Neutrophil (primary cell): ENCODE results near the gene LPGAT1.
"Not testable (repeated sequence)": the region's sequence is repeated elsewhere in the genome, so short reads cannot be mapped to it uniquely, and the experiment has no call there.

Source experiments
- H3K27ac ChIP-seq: fragments of 200-600 bp; sonication (generic); 2 replicates; pipeline ENCODE4 v1.5.1; 2016; ENCODE audit warnings: mild to moderate bottlenecking, moderate library complexity
- H3K27me3 ChIP-seq: fragments of 200-600 bp; sonication (generic); 2 replicates; pipeline ENCODE4 v1.6.0; 2016; ENCODE audit warnings: mild to moderate bottlenecking
- H3K36me3 ChIP-seq: fragments of 200-600 bp; sonication (generic); 2 replicates; pipeline ENCODE4 v1.5.1; 2017
- H3K4me1 ChIP-seq, 2 experiments: fragments of 200-600 bp in 1 of 2; sonication (generic) in 1 of 2; 1 replicate in 1 of 2; 2 replicates in 1 of 2; pipeline versions ENCODE4 v1.5.1 to v1.6.1; 2013 to 2016; ENCODE audit warnings: low read depth in 1 of 2, low read length in 1 of 2, mild to moderate bottlenecking in 1 of 2, moderate library complexity in 1 of 2; ENCODE audit not compliant: control insufficient read depth in 1 of 2, insufficient read depth in 1 of 2
- H3K4me3 ChIP-seq, 2 experiments: fragments of 200-600 bp in 1 of 2; sonication (generic) in 1 of 2; 1 replicate in 1 of 2; 2 replicates in 1 of 2; pipeline ENCODE4 v1.5.1; 2013 to 2016; ENCODE audit warnings: low read depth in 1 of 2, low read length in 1 of 2, mild to moderate bottlenecking in 1 of 2, moderate library complexity in 1 of 2
- H3K9me3 ChIP-seq: fragments of 200-600 bp; sonication (generic); 2 replicates; pipeline ENCODE4 v1.5.1; 2016
- TF ChIP-seq, protein P1 (sequence below): fragments of 200-600 bp; sonication (generic); IDR thresholded peaks from 2 replicates; pipeline ENCODE4 v1.5.1; 2016; ENCODE audit warnings: antibody characterized with exemption

LPGAT1 gene, protein sequence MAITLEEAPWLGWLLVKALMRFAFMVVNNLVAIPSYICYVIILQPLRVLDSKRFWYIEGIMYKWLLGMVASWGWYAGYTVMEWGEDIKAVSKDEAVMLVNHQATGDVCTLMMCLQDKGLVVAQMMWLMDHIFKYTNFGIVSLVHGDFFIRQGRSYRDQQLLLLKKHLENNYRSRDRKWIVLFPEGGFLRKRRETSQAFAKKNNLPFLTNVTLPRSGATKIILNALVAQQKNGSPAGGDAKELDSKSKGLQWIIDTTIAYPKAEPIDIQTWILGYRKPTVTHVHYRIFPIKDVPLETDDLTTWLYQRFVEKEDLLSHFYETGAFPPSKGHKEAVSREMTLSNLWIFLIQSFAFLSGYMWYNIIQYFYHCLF

GRCh38 chr1:211830328-211831142 lies at the start of gene LPGAT1:
TSS of gene LPGAT1 (minus strand) at chr1:211830763. CDS start at chr1:211829296, 1,467 bp downstream.
- Histone ChIP-seq H3K9me3 (no peaks in the 10 kb centered on the region), H3K4me1 (peaks cover 48 to 58% of the 10 kb centered on the region in 2 experiments), H3K27ac (peak within 1 kb of the TSS; percentile 98), H3K27me3 (no peaks in the 10 kb centered on the region), H3K4me3 (peak within 1 kb of the TSS; percentile 78 to 88), H3K36me3 (peaks cover 5% of the 10 kb centered on the region)
- TF ChIP-seq, protein P1, sequence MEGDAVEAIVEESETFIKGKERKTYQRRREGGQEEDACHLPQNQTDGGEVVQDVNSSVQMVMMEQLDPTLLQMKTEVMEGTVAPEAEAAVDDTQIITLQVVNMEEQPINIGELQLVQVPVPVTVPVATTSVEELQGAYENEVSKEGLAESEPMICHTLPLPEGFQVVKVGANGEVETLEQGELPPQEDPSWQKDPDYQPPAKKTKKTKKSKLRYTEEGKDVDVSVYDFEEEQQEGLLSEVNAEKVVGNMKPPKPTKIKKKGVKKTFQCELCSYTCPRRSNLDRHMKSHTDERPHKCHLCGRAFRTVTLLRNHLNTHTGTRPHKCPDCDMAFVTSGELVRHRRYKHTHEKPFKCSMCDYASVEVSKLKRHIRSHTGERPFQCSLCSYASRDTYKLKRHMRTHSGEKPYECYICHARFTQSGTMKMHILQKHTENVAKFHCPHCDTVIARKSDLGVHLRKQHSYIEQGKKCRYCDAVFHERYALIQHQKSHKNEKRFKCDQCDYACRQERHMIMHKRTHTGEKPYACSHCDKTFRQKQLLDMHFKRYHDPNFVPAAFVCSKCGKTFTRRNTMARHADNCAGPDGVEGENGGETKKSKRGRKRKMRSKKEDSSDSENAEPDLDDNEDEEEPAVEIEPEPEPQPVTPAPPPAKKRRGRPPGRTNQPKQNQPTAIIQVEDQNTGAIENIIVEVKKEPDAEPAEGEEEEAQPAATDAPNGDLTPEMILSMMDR = peak; percentile 86

GRCh38 chr1:211879475-211879874 lies 48.9 kb upstream of the LPGAT1 start:
- Histone ChIP-seq H3K4me1 (no peaks in the 10 kb centered on the region), H3K27ac (no peak overlapping the region), H3K36me3 (no peaks in the 10 kb centered on the region), H3K4me3 (no peak overlapping the region), H3K9me3 (no peaks in the 10 kb centered on the region), H3K27me3 (no peaks in the 10 kb centered on the region)
- TF ChIP-seq, protein P1 = no peak

DNA sequence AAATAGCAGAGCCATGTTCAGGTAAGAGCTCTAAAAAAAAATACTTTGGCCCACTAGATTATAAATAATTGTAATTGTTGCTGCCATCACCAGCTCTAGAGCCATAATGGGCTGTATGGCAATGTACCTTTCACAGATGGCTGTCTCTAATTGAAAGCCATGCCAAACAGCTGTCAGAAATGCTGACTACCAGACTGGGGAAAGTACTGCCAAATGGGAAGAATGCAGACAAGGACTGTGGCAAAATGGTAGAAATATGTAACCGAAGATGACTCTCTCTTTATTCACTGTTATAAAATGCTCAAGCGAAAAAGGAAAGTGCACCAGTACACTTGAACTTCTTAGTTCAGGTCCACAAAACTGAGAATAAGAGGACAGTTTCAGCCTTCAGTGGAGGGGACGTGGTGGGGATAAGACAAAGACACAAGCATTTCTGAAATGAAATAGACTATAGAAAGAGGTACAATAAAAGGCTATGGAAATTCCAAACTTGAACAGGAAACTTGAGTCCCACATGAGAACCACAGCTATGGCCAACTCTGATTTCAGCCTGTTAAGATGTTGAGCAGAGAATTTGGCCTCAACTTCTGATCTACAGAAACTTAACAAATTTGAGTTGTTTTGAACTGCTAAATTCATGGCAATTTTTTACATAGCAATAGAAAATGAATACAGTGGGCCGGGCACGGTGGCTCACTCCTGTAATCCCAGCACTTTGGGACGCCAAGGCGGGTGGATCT lies 46.5 kb upstream of the LPGAT1 start:
- Histone ChIP-seq H3K36me3 (no peaks in the 10 kb centered on the region), H3K4me3 (no peak overlapping the region), H3K4me1 (no peaks in the 10 kb centered on the region), H3K9me3 (no peaks in the 10 kb centered on the region), H3K27ac (no peak overlapping the region), H3K27me3 (no peaks in the 10 kb centered on the region)
- TF ChIP-seq, protein P1 = no peak

DNA sequence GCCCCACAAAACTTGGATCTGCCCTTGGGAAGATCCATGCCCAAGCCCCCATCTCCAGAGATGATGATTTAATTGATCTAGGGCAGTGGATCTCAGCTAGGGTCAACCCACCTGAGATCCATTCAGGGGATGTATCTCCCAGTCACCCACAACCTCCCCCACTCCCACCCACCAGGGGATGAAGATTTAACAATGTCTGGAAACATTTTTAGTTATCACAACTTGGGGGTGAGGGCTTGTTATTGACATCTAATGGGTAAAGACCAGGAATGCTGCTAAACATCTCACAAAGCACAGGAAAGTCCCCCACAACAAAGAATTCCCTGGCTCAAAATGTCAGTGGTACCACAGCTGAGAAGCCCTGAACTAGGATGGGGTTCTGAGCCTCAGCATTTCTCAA lies 45.0 kb upstream of the LPGAT1 start:
- no peak overlapping the region for H3K27ac ChIP-seq
- no peaks in the 10 kb centered on the region for H3K27me3 ChIP-seq
- H3K4me3 ChIP-seq = no peak overlapping the region
- TF ChIP-seq, protein P1 = no peak
- no peaks in the 10 kb centered on the region for H3K36me3 ChIP-seq
- H3K4me1 ChIP-seq = no peaks in the 10 kb centered on the region
- H3K9me3 ChIP-seq = no peaks in the 10 kb centered on the region

GRCh38 chr1:211874521-211875347 lies 44.2 kb upstream of the LPGAT1 start:
- no peaks in the 10 kb centered on the region for H3K9me3 ChIP-seq
- H3K4me1 ChIP-seq = no peaks in the 10 kb centered on the region
- TF ChIP-seq, protein P1 = no peak
- H3K27me3 ChIP-seq = no peaks in the 10 kb centered on the region
- no peaks in the 10 kb centered on the region for H3K36me3 ChIP-seq
- H3K4me3 ChIP-seq = no peak overlapping the region
- H3K27ac ChIP-seq = no peak overlapping the region

GRCh38 chr1:211873731-211874130 lies 43.2 kb upstream of the LPGAT1 start:
- not testable (repeated sequence) for H3K27ac ChIP-seq, H3K4me1 ChIP-seq, H3K27me3 ChIP-seq, H3K9me3 ChIP-seq, H3K4me3 ChIP-seq, H3K36me3 ChIP-seq
